GM13976 (cell line): ENCODE results near the gene PKHD1.

Experiments
- DNase-seq: peaks from one replicate; pipeline ENCODE4 v3.0.0; 2012; ENCODE audit warnings: low spot score
- CTCF ChIP-seq: IDR thresholded peaks from 2 replicates; pipeline ENCODE4 v1.5.1; 2012; ENCODE audit warnings: borderline replicate concordance, mild to moderate bottlenecking; ENCODE audit not compliant: insufficient read depth; ENCODE audit errors: extremely low read depth, missing control alignments, control extremely low read depth
- in situ Hi-C: fragments of 300-500 bp; cut with MboI; formaldehyde crosslinking; loops from one replicate; pipeline ENCODE4 v1.12.0; 2022; ENCODE audit warnings: low sequenced_read_pairs, mixed read lengths, inconsistent platforms; ENCODE audit not compliant: unreplicated experiment

Gene PKHD1

GRCh38 chr6:51630011-51630410 is 457.4 kb downstream of the PKHD1 start:
- DNase-seq: no peak
- in situ Hi-C loops: no loop called here
- no peak for TF ChIP-seq CTCF

GRCh38 chr6:51626391-51626790 is 461.0 kb downstream of the PKHD1 start:
- TF ChIP-seq CTCF: no peak
- in situ Hi-C loops: no loop called here
- no peak for DNase-seq

- in situ Hi-C loops: no loop called here
- DNase-seq: no peak
- TF ChIP-seq CTCF: no peak
Observed at GRCh38 chr6:51625566-51625965, 461.8 kb downstream of the PKHD1 start.

DNA sequence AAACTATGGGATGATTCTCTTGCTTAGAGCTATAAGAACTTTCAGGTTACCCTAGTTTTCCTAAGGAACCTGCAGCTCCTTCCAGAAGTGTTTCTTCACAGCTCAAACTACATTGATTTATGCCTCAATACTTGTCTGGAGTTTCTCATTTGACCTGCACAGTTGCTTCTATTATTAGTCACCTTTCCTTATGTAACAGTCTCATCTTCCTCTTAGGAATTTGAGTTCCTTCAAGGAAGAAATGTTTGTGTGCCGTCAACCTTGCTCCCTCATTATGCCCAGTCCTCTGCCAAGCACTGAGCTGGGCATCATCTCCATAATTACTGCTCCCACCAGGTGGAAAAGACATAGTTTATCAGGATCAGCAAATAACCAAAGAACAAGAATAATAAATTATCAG is 466.4 kb downstream of the PKHD1 start:
- in situ Hi-C loops: no loop called here
- no peak for TF ChIP-seq CTCF
- no peak for DNase-seq

- DNase-seq: no peak
- in situ Hi-C loops: no loop called here
- TF ChIP-seq CTCF: no peak
Observed at GRCh38 chr6:51619042-51619799, 468.2 kb downstream of the PKHD1 start.

DNA sequence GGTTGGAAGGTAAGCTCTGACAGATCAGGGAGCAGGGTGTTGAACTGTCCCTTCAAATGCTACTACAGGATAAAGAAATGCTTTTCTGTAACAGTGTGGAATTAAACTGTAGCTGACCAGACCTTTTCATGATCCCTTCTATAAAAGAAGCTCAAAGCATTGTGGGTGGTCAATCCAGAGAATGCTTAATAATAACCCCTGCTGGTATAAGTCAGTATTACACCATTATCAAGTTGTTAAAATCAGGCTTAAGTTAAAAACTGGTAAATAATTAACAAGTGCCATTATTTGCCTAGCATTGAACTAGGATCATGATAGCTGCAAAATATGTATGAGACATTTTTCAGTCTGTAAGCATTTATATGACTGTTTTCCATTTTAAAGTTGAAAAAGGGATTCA is 468.9 kb downstream of the PKHD1 start:
- DNase-seq: no peak
- TF ChIP-seq CTCF: no peak
- in situ Hi-C loops: no loop called here
